Liver (tissue), 9 donors: ENCODE data around the gene FCGBP. TPM values are rescaled to one million over a fixed set of nuclear protein-coding genes. Genes with fewer than 3 reads are reported as not detected.
"Not testable (repeated sequence)": the region's sequence is repeated elsewhere in the genome, so short reads cannot be mapped to it uniquely, and the experiment has no call there.

ENCODE experiments used
- DNase-seq: peaks from one replicate; pipeline ENCODE4 v3.0.0-alpha.2; 2017; ENCODE audit warnings: low spot score
- H3K27ac ChIP-seq, 2 donors: one replicate each; pipeline ENCODE4 v1.7.0; 2013; ENCODE audit warnings: inconsistent platforms in 2 of 2, low read length in 2 of 2, control low read depth in 1 of 2, low read depth in 1 of 2, mild to moderate bottlenecking in 1 of 2
- H3K27me3 ChIP-seq, 4 donors: one replicate each; pipeline versions ENCODE4 v1.6.1 to v1.7.0; 2013; ENCODE audit warnings: low read length in 3 of 4, inconsistent platforms in 1 of 4, mild to moderate bottlenecking in 1 of 4, moderate library complexity in 1 of 4; ENCODE audit not compliant: control insufficient read depth in 4 of 4, insufficient read depth in 4 of 4
- H3K36me3 ChIP-seq, 4 donors: one replicate each; pipeline versions ENCODE4 v1.6.1 to v1.7.0; 2013; ENCODE audit warnings: low read length in 3 of 4, mild to moderate bottlenecking in 3 of 4, low read depth in 1 of 4, moderate library complexity in 1 of 4; ENCODE audit not compliant: control insufficient read depth in 4 of 4, insufficient read depth in 3 of 4
- H3K4me1 ChIP-seq, 4 donors: one replicate each; pipeline versions ENCODE4 v1.6.1 to v1.7.0; 2013; ENCODE audit warnings: low read length in 3 of 4, mild to moderate bottlenecking in 3 of 4, moderate library complexity in 1 of 4; ENCODE audit not compliant: control insufficient read depth in 4 of 4, insufficient read depth in 4 of 4
- H3K4me3 ChIP-seq, 3 donors: one replicate each; pipeline versions ENCODE4 v1.6.1 to v1.7.0; 2013; ENCODE audit warnings: low read length in 3 of 3, control low read depth in 1 of 3, low read depth in 1 of 3, mild to moderate bottlenecking in 1 of 3
- H3K9ac ChIP-seq, 2 donors: one replicate each; pipeline ENCODE4 v1.7.0; 2013; ENCODE audit warnings: low read length in 2 of 2, mild to moderate bottlenecking in 2 of 2, moderate library complexity in 2 of 2, control low read depth in 1 of 2, low read depth in 1 of 2
- H3K9me3 ChIP-seq, 4 donors: one replicate each; pipeline versions ENCODE4 v1.6.1 to v1.7.0; 2013; ENCODE audit warnings: low read length in 3 of 4; ENCODE audit not compliant: control insufficient read depth in 4 of 4
- FOXA1 ChIP-seq: IDR thresholded peaks from 2 replicates; pipeline ENCODE4 v1.6.1; 2016; ENCODE audit warnings: antibody characterized with exemption
- HNF4G ChIP-seq: IDR thresholded peaks from 2 replicates; pipeline ENCODE4 v1.6.1; 2016; ENCODE audit warnings: antibody characterized with exemption
- JUND ChIP-seq, 2 donors: IDR thresholded peaks; 2 replicates each; pipeline ENCODE4 v1.6.1; 2016; ENCODE audit warnings: antibody characterized with exemption in 2 of 2
- NR2F2 ChIP-seq: IDR thresholded peaks from 2 replicates; pipeline ENCODE4 v1.6.1; 2016; ENCODE audit warnings: antibody characterized with exemption
- RXRA ChIP-seq, 2 donors: IDR thresholded peaks; 2 replicates each; pipeline ENCODE4 v1.6.1; 2017 to 2018; ENCODE audit warnings: antibody characterized with exemption in 2 of 2, mild to moderate bottlenecking in 1 of 2
- TAF1 ChIP-seq: conservative IDR thresholded peaks from 2 replicates; pipeline ENCODE4 v1.6.1; 2016; ENCODE audit warnings: antibody characterized with exemption, mild to moderate bottlenecking
- WGBS: extraction: QIAGEN DNeasy Blood & Tissue Kit; methylation state at CpG from one replicate; pipeline ENCODE4 v1.1.7; 2013; 5-methylcytosine and 5-hydroxymethylcytosine counted together
- polyA plus RNA-seq, 2 donors: library from polyadenylated mRNA; stranded (reverse) in 1 of 2; unstranded in 1 of 2; fragments of 200-250 nt in 1 of 2; fragments of >200 nt in 1 of 2; fragmentation: Nextera tagmentation in 1 of 2; extraction: Ambion mirVana in 1 of 2; gene quantifications; one replicate each; pipeline versions ENCODE4 v1.2.1 to v1.2.3, GENCODE V29; 2013 to 2015
- total RNA-seq, 2 donors: library from RNA; depleted of rRNA; stranded (reverse); fragments of >200 nt; gene quantifications; one replicate each; pipeline ENCODE4 v1.2.3, GENCODE V29; 2014
- TF ChIP-seq, protein P1 (sequence below): IDR thresholded peaks from 2 replicates; pipeline ENCODE4 v1.6.1; 2016; ENCODE audit warnings: antibody characterized with exemption
- TF ChIP-seq, protein P2 (sequence below): IDR thresholded peaks from 2 replicates; pipeline ENCODE4 v1.6.1; 2016; ENCODE audit warnings: antibody characterized with exemption
- TF ChIP-seq, protein P3 (sequence below): IDR thresholded peaks from 2 replicates; pipeline ENCODE4 v1.6.1; 2016; ENCODE audit warnings: antibody characterized with exemption, mild to moderate bottlenecking
- donor health status: healthy.
- donor health status: healthy.
- donor health status: healthy.
- donor health status: healthy.
- donor health status: healthy.

Gene FCGBP
- total and polyA plus RNA-seq, 4 donors = 0.08 to 32.9 (median 0.95) TPM

- Histone ChIP-seq H3K4me1 (no peaks in the 10 kb centered on the region), H3K27ac (no peak overlapping the region), H3K27me3 (no peaks in the 10 kb centered on the region), H3K9me3 (no peaks in the 10 kb centered on the region), H3K36me3 (no peaks in the 10 kb centered on the region), H3K9ac (no peak overlapping the region), H3K4me3 (no peak overlapping the region)
- WGBS = 89% methylated on average over 5 of the region's 5 CpGs
- TF ChIP-seq, protein P1, sequence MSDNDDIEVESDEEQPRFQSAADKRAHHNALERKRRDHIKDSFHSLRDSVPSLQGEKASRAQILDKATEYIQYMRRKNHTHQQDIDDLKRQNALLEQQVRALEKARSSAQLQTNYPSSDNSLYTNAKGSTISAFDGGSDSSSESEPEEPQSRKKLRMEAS = no peak
- TF ChIP-seq, protein P2, sequence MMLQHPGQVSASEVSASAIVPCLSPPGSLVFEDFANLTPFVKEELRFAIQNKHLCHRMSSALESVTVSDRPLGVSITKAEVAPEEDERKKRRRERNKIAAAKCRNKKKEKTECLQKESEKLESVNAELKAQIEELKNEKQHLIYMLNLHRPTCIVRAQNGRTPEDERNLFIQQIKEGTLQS = no peak
- TF ChIP-seq, protein P3, sequence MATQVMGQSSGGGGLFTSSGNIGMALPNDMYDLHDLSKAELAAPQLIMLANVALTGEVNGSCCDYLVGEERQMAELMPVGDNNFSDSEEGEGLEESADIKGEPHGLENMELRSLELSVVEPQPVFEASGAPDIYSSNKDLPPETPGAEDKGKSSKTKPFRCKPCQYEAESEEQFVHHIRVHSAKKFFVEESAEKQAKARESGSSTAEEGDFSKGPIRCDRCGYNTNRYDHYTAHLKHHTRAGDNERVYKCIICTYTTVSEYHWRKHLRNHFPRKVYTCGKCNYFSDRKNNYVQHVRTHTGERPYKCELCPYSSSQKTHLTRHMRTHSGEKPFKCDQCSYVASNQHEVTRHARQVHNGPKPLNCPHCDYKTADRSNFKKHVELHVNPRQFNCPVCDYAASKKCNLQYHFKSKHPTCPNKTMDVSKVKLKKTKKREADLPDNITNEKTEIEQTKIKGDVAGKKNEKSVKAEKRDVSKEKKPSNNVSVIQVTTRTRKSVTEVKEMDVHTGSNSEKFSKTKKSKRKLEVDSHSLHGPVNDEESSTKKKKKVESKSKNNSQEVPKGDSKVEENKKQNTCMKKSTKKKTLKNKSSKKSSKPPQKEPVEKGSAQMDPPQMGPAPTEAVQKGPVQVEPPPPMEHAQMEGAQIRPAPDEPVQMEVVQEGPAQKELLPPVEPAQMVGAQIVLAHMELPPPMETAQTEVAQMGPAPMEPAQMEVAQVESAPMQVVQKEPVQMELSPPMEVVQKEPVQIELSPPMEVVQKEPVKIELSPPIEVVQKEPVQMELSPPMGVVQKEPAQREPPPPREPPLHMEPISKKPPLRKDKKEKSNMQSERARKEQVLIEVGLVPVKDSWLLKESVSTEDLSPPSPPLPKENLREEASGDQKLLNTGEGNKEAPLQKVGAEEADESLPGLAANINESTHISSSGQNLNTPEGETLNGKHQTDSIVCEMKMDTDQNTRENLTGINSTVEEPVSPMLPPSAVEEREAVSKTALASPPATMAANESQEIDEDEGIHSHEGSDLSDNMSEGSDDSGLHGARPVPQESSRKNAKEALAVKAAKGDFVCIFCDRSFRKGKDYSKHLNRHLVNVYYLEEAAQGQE = no peak
- TF ChIP-seq NR2F2 = no peak
- TF ChIP-seq FOXA1 = no peak
- no peak for DNase-seq
Observed at GRCh38 chr19:39906820-39907611, 27.4 kb downstream of the FCGBP start.

DNA sequence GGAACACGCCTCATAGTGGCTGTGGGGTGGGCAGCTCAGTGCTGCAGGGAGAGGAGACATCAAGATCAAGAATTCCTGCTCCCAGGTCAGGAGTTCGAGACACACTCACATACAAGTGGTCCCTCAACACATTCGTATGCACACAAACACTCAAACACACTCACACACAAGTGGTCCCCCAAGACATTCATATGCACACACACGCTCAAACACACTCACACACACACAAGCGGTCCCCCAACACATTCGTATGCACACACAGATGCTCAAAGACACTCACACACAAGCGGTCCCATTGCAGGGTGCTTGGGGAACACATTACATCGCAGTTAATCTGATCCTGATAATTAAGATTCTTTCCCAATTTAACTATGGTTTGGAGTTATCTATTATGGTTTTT lies 28.2 kb downstream of the FCGBP start:
- H3K9ac ChIP-seq = no peak overlapping the region
- no peak for TF ChIP-seq HNF4G
- TF ChIP-seq TAF1 = no peak
- no peak for TF ChIP-seq JUND (IDR thresholded peaks at IDR 0.05)
- TF ChIP-seq RXRA (IDR thresholded peaks at IDR 0.05) = no peak
- no peaks in the 10 kb centered on the region for H3K36me3 ChIP-seq
- WGBS = 97% methylated on average over 8 of the region's 8 CpGs
- no peak for DNase-seq
- H3K9me3 ChIP-seq = no peaks in the 10 kb centered on the region
- no peak overlapping the region for H3K27ac ChIP-seq
- H3K4me1 ChIP-seq = no peaks in the 10 kb centered on the region
- H3K27me3 ChIP-seq = no peaks in the 10 kb centered on the region
- H3K4me3 ChIP-seq = no peak overlapping the region

DNA sequence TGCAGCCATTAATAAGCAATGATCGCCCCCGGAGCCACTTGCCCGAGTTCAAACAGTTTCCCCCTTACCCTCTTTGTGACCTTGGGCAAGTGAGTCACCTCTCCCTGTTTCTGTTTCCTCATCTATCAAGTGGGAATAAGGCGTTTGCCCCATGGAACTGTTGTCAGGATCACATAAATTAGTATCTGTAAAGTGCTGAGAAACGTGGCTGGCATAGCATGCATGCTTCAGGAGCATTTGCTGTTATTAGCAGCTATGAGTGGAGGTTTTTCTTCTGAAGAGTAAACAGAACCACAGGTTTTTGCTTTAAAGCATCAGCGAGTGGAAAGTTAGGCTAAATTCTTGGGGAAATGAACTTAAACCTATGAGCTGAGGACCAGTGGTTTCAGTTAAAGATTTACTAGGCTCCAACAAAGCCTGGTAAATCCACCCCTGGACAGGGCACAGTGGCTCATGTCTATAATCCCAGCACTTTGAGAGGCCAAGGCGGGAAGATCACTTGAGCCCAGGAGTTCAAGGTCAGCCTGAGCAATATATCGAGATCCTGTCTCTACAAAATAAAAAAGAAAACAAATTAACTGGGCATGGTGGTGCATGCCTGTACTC lies 30.8 kb downstream of the FCGBP start:
- H3K9me3 ChIP-seq, H3K27ac ChIP-seq, H3K27me3 ChIP-seq, H3K4me1 ChIP-seq, DNase-seq, H3K4me3 ChIP-seq, H3K36me3 ChIP-seq, H3K9ac ChIP-seq: not testable (repeated sequence)
- 17% methylated on average over 4 of the region's 8 CpGs for WGBS

- not testable (repeated sequence) for H3K27ac ChIP-seq, H3K9me3 ChIP-seq, H3K36me3 ChIP-seq, DNase-seq, H3K27me3 ChIP-seq, H3K4me1 ChIP-seq, H3K9ac ChIP-seq, H3K4me3 ChIP-seq
- 96% methylated on average over 14 of the region's 15 CpGs for WGBS
Observed at GRCh38 chr19:39902326-39902725, 32.1 kb downstream of the FCGBP start.

DNA sequence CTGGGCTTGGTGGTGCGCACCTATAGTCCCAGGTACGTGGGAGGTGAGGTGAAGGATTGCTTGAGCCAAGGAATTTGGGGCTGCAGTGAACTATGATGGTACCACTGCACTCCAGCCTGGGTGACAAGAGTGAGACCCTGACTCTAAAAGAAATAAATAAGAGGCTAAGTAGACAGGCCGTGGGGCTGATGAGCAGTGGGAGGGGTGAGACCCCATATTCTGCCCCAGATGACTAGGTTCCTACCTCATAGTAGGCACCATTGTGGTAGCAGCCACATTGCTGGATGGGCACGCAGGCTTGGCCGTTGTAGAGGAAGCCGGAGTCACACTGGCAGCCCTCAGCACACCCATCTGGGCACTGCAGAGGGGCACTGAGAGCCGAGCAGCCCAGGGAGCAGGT lies 32.8 kb downstream of the FCGBP start:
- not testable (repeated sequence) for H3K4me3 ChIP-seq, H3K9ac ChIP-seq, H3K9me3 ChIP-seq, H3K4me1 ChIP-seq, H3K27me3 ChIP-seq, H3K36me3 ChIP-seq, DNase-seq, H3K27ac ChIP-seq
- 97% methylated on average over 6 of the region's 7 CpGs for WGBS

- H3K4me3 ChIP-seq, H3K36me3 ChIP-seq, H3K27me3 ChIP-seq, H3K4me1 ChIP-seq, H3K9me3 ChIP-seq, H3K9ac ChIP-seq, DNase-seq, H3K27ac ChIP-seq: not testable (repeated sequence)
- WGBS = 75% methylated on average over 5 of the region's 6 CpGs
Observed at GRCh38 chr19:39898858-39899257, 35.6 kb downstream of the FCGBP start.
